Glutamatergic neuron (in vitro differentiated cells): ENCODE measurements around the gene CYP27A1. TPM values are rescaled to one million over a fixed set of nuclear protein-coding genes. Genes with fewer than 3 reads are reported as not detected.

ENCODE experiments used
- DNase-seq: peaks from one replicate; pipeline ENCODE4 v3.0.0; 2022
- H3K27ac Mint-ChIP-seq: one replicate; pipeline ENCODE4 v1.8.0; 2020; ENCODE audit warnings: mild to moderate bottlenecking, mixed read lengths, inconsistent platforms; ENCODE audit not compliant: unreplicated experiment
- H3K27me3 Mint-ChIP-seq: one replicate; pipeline ENCODE4 v1.8.0; 2020; ENCODE audit warnings: mild to moderate bottlenecking, moderate library complexity, mixed read lengths, inconsistent platforms; ENCODE audit not compliant: unreplicated experiment
- H3K36me3 Mint-ChIP-seq: one replicate; pipeline ENCODE4 v1.8.0; 2020; ENCODE audit warnings: mild to moderate bottlenecking, mixed read lengths, inconsistent platforms; ENCODE audit not compliant: unreplicated experiment
- H3K4me1 Mint-ChIP-seq: one replicate; pipeline ENCODE4 v1.8.0; 2020; ENCODE audit warnings: mild to moderate bottlenecking, low read depth, mixed read lengths, inconsistent platforms; ENCODE audit not compliant: unreplicated experiment
- H3K4me3 Mint-ChIP-seq: one replicate; pipeline ENCODE4 v1.8.0; 2020; ENCODE audit warnings: mild to moderate bottlenecking, mixed read lengths, inconsistent platforms; ENCODE audit not compliant: unreplicated experiment
- H3K9me3 Mint-ChIP-seq: one replicate; pipeline ENCODE4 v1.8.0; 2020; ENCODE audit warnings: mild to moderate bottlenecking, moderate library complexity, mixed read lengths, inconsistent platforms; ENCODE audit not compliant: unreplicated experiment
- total RNA-seq: library from RNA; stranded (reverse); fragmentation: NEBNext Ultra II Directional; extraction: Animal tissue kit (Norgen Biotek cat#: 25700); gene quantifications from one replicate; pipeline ENCODE4 v1.2.1, GENCODE V29; 2021; ENCODE audit not compliant: unreplicated experiment
- TF ChIP-seq, protein P1 (sequence below): fragments of 200-600 bp; sonication (generic); IDR thresholded peaks from one replicate; pipeline ENCODE4 v1.5.0; 2021; ENCODE audit not compliant: partially characterized antibody, unreplicated experiment

CYP27A1 gene
- total RNA-seq, 1 donor from 2014 or later: 0.98 TPM

DNA sequence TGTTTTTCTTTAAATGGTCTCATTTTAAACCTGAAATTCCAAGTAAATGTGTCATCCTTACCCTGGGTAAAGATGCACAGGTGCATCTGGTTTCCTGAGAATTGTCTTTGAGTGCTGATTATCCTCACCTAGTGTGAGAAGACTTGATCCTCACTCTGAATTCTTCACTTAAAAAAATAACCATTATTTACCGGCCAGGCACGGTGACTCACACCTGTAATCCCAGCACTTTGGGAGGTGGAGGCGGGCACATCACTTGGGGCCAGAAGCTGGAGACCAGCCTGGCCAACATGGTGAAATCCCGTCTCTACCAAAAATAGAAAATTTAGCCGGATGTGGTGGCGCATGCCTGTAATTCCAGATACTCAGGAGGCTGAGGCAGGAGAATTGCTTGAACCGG is 67.8 kb downstream of the CYP27A1 start:
- Mint-ChIP-seq H3K9me3 (peaks cover 8% of the 10 kb centered on the region), H3K36me3 (peaks cover 4% of the 10 kb centered on the region), H3K27me3 (peaks cover 18% of the 10 kb centered on the region), H3K27ac (no peak overlapping the region), H3K4me3 (no peak overlapping the region), H3K4me1 (peaks cover 3% of the 10 kb centered on the region)
- DNase-seq: no peak
- TF ChIP-seq, protein P1, sequence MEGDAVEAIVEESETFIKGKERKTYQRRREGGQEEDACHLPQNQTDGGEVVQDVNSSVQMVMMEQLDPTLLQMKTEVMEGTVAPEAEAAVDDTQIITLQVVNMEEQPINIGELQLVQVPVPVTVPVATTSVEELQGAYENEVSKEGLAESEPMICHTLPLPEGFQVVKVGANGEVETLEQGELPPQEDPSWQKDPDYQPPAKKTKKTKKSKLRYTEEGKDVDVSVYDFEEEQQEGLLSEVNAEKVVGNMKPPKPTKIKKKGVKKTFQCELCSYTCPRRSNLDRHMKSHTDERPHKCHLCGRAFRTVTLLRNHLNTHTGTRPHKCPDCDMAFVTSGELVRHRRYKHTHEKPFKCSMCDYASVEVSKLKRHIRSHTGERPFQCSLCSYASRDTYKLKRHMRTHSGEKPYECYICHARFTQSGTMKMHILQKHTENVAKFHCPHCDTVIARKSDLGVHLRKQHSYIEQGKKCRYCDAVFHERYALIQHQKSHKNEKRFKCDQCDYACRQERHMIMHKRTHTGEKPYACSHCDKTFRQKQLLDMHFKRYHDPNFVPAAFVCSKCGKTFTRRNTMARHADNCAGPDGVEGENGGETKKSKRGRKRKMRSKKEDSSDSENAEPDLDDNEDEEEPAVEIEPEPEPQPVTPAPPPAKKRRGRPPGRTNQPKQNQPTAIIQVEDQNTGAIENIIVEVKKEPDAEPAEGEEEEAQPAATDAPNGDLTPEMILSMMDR: no peak

DNA sequence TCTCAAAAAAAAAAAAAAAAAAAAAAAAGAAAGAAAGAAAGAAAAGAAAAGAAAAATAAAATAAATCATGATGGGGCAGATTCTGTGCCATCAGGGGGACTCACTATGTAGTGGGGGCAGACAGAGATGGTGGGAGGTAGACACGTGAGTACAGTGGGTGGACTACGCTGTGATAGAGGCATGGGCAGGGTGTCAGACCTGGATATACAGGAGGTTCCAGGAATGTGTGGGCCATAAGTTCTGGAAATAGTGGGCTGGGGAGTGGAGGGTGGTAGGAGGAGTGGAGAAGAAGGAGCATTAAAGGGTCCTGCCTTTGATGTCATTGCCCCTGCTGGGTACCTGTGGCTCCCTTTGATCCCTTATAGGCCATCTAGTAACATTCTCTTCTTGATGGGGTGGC is 68.8 kb downstream of the CYP27A1 start:
- Mint-ChIP-seq H3K27me3 (peaks cover 19% of the 10 kb centered on the region), H3K36me3 (peaks cover 4% of the 10 kb centered on the region), H3K4me3 (no peak overlapping the region), H3K9me3 (peaks cover 6% of the 10 kb centered on the region), H3K27ac (no peak overlapping the region), H3K4me1 (peaks cover 4% of the 10 kb centered on the region)
- no peak for DNase-seq
- TF ChIP-seq, protein P1: no peak

DNA sequence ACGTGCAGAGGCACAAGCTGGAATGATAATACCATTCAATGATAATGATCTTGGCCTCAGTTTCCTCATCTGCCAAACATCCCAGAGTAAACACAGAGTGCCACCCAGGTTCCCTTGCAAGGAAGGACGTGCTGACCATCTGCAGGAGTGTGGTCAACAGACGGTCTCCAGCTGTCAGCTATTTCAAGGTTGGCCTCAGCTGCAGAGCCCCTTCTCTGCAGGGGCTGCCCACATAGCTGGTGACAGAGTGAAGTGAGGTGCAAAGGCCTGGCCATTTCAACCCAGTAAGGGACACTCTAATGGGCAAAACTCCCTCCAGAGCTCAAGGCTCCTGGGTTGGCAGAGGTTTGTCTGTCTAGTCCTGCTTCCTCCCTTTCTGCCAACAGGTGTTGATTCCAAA is 69.3 kb downstream of the CYP27A1 start:
- peaks cover 4% of the 10 kb centered on the region for H3K36me3 Mint-ChIP-seq
- no peak overlapping the region for H3K27ac Mint-ChIP-seq
- H3K4me3 Mint-ChIP-seq: no peak overlapping the region
- H3K27me3 Mint-ChIP-seq: peaks cover 23% of the 10 kb centered on the region
- H3K4me1 Mint-ChIP-seq: peaks cover 9% of the 10 kb centered on the region
- TF ChIP-seq, protein P1: no peak
- no peak for DNase-seq
- H3K9me3 Mint-ChIP-seq: peaks cover 6% of the 10 kb centered on the region

DNA sequence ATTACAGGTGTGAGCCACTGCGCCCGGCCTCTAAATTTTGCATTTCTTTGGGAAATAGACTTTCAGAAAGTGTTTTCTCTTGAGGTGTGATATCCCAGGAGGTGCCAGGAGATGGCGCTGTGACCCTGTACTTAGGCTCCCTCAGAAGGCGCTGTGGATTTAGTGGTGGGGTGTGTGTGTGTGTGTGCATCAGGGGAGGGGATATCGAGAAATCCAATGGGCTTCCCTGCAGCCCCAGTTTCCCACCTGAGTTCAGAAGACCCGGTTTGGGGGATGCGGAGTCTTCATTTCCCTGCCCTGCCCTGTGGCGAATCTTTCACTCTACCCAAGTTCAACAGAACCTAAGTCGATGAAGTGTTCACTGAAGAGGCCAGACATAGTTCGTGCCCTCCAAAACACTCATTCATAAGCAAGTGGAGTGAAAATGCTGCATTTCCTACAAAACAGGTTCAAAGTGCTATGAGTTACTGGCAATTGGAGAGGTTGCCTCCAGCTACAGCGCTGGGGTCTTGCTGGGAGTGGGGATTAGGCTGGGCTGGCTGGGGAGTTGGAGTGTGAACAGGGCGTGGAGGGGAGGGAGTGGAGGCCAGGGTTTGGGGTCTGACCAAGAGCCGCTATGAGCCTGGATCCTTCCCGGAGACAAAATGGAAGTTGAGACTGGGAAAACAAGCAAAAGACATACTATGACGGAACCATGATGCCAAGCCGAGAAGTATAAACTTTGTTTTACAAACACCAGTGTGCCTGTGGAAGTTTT is 71.1 kb downstream of the CYP27A1 start:
- Mint-ChIP-seq H3K27me3 (peaks cover 20% of the 10 kb centered on the region), H3K36me3 (no peaks in the 10 kb centered on the region), H3K4me3 (no peak overlapping the region), H3K4me1 (peaks cover 13% of the 10 kb centered on the region), H3K27ac (no peak overlapping the region), H3K9me3 (peaks cover 2% of the 10 kb centered on the region)
- peak; percentile 77 for DNase-seq
- TF ChIP-seq, protein P1: peak; percentile 90

DNA sequence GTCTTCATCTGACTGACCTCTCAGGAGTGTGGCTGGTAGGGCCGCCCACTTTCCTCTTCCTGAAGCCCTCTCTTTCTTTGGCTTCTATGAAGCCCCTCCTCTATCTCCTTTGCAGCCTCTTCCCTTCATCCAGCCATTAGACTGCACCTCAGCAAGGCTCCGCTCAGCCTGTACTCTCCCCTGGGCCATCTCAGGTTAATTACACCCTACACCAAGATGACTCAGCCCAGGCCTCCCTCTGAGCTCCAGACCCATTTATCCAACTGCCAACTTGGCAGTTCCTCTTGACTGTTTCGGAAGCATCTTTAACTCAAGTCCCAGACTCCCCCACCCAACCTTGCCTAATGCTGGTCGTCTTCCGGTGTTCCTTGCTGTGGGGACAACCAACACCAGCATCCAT is 71.8 kb downstream of the CYP27A1 start:
- H3K27ac Mint-ChIP-seq: no peak overlapping the region

More for the DNA sequence above, 71.8 kb downstream of the CYP27A1 start:
- TF ChIP-seq, protein P1: no peak
- Mint-ChIP-seq H3K4me3 (no peak overlapping the region), H3K4me1 (peaks cover 13% of the 10 kb centered on the region), H3K36me3 (no peaks in the 10 kb centered on the region), H3K9me3 (peaks cover 2% of the 10 kb centered on the region), H3K27me3 (peaks cover 26% of the 10 kb centered on the region)
- DNase-seq: no peak
